ENCODE results near the gene RHCE. TPM values are rescaled to one million over a fixed set of nuclear protein-coding genes. Genes with fewer than 3 reads are reported as not detected.
"Not testable (repeated sequence)": the region's sequence is repeated elsewhere in the genome, so short reads cannot be mapped to it uniquely, and the experiment has no call there.

RHCE gene
- total RNA-seq, 1 donor from 2014 or later: 0.08 TPM

DNA sequence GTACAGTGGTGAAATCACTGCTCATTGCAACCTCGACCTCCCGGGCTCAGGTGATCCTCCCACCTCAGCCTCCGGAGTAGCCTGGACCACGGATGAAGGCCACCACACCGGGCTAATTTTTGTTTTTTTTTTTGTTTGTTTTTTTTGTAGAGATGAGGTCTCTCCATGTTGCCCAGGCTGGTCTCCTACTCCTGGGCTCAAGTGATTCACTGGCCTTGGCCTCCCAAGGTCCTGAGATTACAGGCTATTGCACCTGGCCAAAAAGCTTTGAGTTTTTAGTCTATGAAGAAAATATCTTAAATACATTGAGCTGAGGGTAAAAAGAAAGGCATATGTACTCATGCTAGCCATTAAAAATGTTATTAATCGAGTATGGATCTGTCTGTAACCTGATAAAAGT is 78.9 kb downstream of the RHCE start:
- H3K36me3 ChIP-seq (ENCODE audit: control insufficient read depth, insufficient read depth, low read length): no peaks in the 10 kb centered on the region
- TF ChIP-seq CTCF (IDR thresholded peaks at IDR 0.05; ENCODE audit: insufficient read depth, low read length, poor library complexity, severe bottlenecking): no peak
- DNase-seq (ENCODE audit: low read depth): no peak
- no peaks in the 10 kb centered on the region for H3K27me3 ChIP-seq (ENCODE audit: control insufficient read depth, insufficient read depth, low read length)
- H3K4me3 ChIP-seq (ENCODE audit: low read depth, low read length): no peak overlapping the region

GRCh38 chr1:25338986-25339385 is 81.6 kb downstream of the RHCE start:
- TF ChIP-seq CTCF (IDR thresholded peaks at IDR 0.05; ENCODE audit: insufficient read depth, low read length, poor library complexity, severe bottlenecking): no peak
- Histone ChIP-seq H3K4me3 (ENCODE audit: low read depth, low read length) (peak overlapping the region; percentile 81), H3K36me3 (ENCODE audit: control insufficient read depth, insufficient read depth, low read length) (no peaks in the 10 kb centered on the region), H3K27me3 (ENCODE audit: control insufficient read depth, insufficient read depth, low read length) (no peaks in the 10 kb centered on the region)
- no peak for DNase-seq (ENCODE audit: low read depth)

DNA sequence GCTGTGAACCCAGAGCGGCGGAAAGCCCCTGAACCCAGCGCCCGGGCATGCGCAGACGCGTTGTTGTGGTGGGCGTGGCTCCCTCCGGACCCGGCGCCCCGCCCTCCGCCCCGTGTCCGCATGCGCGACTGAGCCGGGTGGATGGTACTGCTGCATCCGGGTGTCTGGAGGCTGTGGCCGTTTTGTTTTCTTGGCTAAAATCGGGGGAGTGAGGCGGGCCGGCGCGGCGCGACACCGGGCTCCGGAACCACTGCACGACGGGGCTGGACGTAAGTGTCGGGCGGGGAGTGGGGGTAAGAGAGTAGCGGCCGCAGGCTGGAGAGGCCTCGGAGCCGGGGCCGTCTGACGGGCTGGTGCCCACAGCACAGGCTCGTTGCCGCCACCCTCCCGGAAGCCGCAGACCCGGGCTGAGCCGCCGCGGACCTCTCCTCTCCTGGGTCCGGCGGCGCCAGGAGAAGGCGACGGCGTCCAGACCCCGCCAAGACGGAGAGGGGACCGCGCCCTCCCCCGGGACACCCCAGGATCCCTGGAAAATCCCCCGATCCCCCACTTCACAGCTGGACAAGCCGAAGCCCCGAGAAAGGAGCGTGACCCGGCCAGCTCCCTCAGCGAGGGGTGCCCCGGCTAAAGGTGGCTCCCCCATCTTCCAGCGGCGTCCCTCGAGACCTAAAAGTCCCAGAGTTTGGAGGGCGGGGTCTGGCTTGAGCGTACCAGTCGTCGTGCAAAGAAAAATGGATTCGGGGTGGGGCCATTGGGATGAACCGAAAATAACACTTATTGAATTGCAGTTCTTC is 82.2 kb downstream of the RHCE start, which contains the start of gene TMEM50A:
Gene TMEM50A (plus strand): TSS at position 147 of the 794 bp plus-strand sequence. CDS start 2,153 bp downstream, outside the sequence.
- Histone ChIP-seq H3K4me3 (ENCODE audit: low read depth, low read length) (peak within 1 kb of the TSS; percentile 81), H3K27me3 (ENCODE audit: control insufficient read depth, insufficient read depth, low read length) (no peaks in the 10 kb centered on the region), H3K36me3 (ENCODE audit: control insufficient read depth, insufficient read depth, low read length) (no peaks in the 10 kb centered on the region)
- TF ChIP-seq CTCF (IDR thresholded peaks at IDR 0.05; ENCODE audit: insufficient read depth, low read length, poor library complexity, severe bottlenecking): no peak
- peak; percentile 45 for DNase-seq (ENCODE audit: low read depth)

GRCh38 chr1:25337483-25338187 is 83.0 kb downstream of the RHCE start:
- not testable (repeated sequence) for DNase-seq (ENCODE audit: low read depth); H3K27me3 ChIP-seq (ENCODE audit: control insufficient read depth, insufficient read depth, low read length); H3K36me3 ChIP-seq (ENCODE audit: control insufficient read depth, insufficient read depth, low read length)
- peak overlapping the region; percentile 81 for H3K4me3 ChIP-seq (ENCODE audit: low read depth, low read length)

DNA sequence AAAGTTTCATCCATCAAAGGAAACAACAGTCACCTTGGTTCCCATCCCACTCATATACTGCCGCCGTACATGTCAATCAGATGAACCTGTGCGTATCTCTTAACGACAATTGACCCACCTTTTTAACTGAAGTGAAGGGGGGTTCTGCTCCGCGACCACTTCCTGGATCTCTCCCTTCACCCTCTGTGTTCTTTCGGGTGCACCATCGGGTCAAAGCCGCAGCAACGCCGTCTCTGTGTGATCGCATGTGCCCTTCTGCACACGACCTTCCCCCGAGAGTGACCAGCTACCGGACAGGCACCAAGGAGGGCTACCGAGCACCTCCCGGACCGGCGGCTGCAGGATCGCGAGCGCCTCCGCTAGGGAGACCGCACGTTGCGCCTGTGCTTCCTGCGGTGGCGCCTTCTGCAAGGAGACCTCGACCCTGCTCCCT is 83.7 kb downstream of the RHCE start:
- peak; percentile 8 for TF ChIP-seq CTCF (IDR thresholded peaks at IDR 0.05; ENCODE audit: insufficient read depth, low read length, poor library complexity, severe bottlenecking)
- H3K4me3 ChIP-seq (ENCODE audit: low read depth, low read length): peak overlapping the region; percentile 58
- H3K27me3 ChIP-seq (ENCODE audit: control insufficient read depth, insufficient read depth, low read length); DNase-seq (ENCODE audit: low read depth); H3K36me3 ChIP-seq (ENCODE audit: control insufficient read depth, insufficient read depth, low read length): not testable (repeated sequence)

DNA sequence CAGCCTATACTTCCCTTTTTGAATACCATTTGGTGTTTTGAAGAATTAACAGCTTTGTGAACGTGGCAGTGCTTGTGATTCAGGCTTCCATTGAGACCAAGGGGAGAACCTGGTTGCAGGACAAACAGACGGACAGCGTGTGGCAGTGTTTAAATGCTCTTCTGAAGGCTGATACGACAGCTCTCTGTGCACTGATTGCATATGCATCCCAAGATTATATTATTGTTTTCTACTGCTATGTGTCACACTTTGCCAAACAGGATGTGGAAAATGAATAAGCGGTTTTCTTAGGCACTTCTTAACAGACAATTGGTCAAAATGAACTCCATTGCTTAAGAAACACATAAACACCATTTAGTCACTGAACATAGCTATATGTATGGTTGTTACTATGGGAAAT is 90.7 kb downstream of the RHCE start:
- H3K36me3 ChIP-seq (ENCODE audit: control insufficient read depth, insufficient read depth, low read length); H3K27me3 ChIP-seq (ENCODE audit: control insufficient read depth, insufficient read depth, low read length); DNase-seq (ENCODE audit: low read depth); H3K4me3 ChIP-seq (ENCODE audit: low read depth, low read length): not testable (repeated sequence)
- TF ChIP-seq CTCF (IDR thresholded peaks at IDR 0.05; ENCODE audit: insufficient read depth, low read length, poor library complexity, severe bottlenecking): peak; percentile 13

GRCh38 chr1:25329336-25329735 is 91.3 kb downstream of the RHCE start:
- H3K27me3 ChIP-seq (ENCODE audit: control insufficient read depth, insufficient read depth, low read length); H3K36me3 ChIP-seq (ENCODE audit: control insufficient read depth, insufficient read depth, low read length); H3K4me3 ChIP-seq (ENCODE audit: low read depth, low read length); DNase-seq (ENCODE audit: low read depth): not testable (repeated sequence)

- H3K36me3 ChIP-seq (ENCODE audit: control insufficient read depth, insufficient read depth, low read length); H3K4me3 ChIP-seq (ENCODE audit: low read depth, low read length); H3K27me3 ChIP-seq (ENCODE audit: control insufficient read depth, insufficient read depth, low read length); DNase-seq (ENCODE audit: low read depth): not testable (repeated sequence)
Observed at GRCh38 chr1:25328791-25329185, 91.8 kb downstream of the RHCE start.

All from kidney epithelial cell (primary cell).